Gastrocnemius medialis (tissue), 4 donors: ENCODE measurements around the gene COL25A1. TPM values are rescaled to one million over a fixed set of nuclear protein-coding genes. Genes with fewer than 3 reads are reported as not detected.

ENCODE experiments used
- ATAC-seq, 2 donors: fragments of 150-250 bp; one replicate each; pipeline ENCODE4 v1.9.1; 2016
- DNase-seq, 2 donors: peaks; one replicate each; pipeline ENCODE4 v3.0.0-alpha.2; 2019
- H3K27ac ChIP-seq, 4 donors: fragments of 200-600 bp; sonication (generic); 1 replicate in 1 of 4; 2 replicates in 3 of 4; pipeline ENCODE4 v1.5.1; 2016 to 2018; ENCODE audit warnings: mild to moderate bottlenecking in 2 of 4, moderate library complexity in 1 of 4
- H3K27me3 ChIP-seq, 3 donors: fragments of 200-600 bp; sonication (generic) in 2 of 3; 1 replicate in 1 of 3; 2 replicates in 2 of 3; pipeline versions ENCODE4 v1.5.1 to v1.6.0; 2016 to 2019; ENCODE audit warnings: mild to moderate bottlenecking in 1 of 3, moderate library complexity in 1 of 3
- H3K36me3 ChIP-seq, 2 donors: fragments of 200-600 bp; sonication (generic) in 1 of 2; one replicate each; pipeline ENCODE4 v1.5.1; 2017 to 2018
- H3K4me1 ChIP-seq, 2 donors: fragments of 200-600 bp; sonication (generic) in 1 of 2; one replicate each; pipeline ENCODE4 v1.5.1; 2016 to 2017; ENCODE audit warnings: mild to moderate bottlenecking in 2 of 2
- H3K4me3 ChIP-seq, 4 donors: fragments of 200-600 bp; sonication (generic) in 3 of 4; 1 replicate in 1 of 4; 2 replicates in 3 of 4; pipeline ENCODE4 v1.5.1; 2016 to 2019; ENCODE audit warnings: mild to moderate bottlenecking in 2 of 4
- H3K9me3 ChIP-seq, 3 donors: fragments of 200-600 bp; sonication (generic) in 2 of 3; 1 replicate in 1 of 3; 2 replicates in 2 of 3; pipeline ENCODE4 v1.5.1; 2016 to 2019
- POLR2A ChIP-seq, 2 donors: fragments of 450-650 bp; IDR thresholded peaks; one replicate each; pipeline ENCODE4 v1.6.1; 2017; ENCODE audit warnings: antibody characterized with exemption in 2 of 2, mild to moderate bottlenecking in 2 of 2, moderate library complexity in 2 of 2
- in situ Hi-C, 4 donors: fragments of 200-750 bp; cut with MboI; loops; one replicate each; pipeline versions ENCODE4 v1.15.0 to v1.8.0; 2017; ENCODE audit warnings: low sequenced_read_pairs in 4 of 4
- intact Hi-C: fragments of 100-400 bp; cut with DNase I; formaldehyde crosslinking; loops from one replicate; pipeline ENCODE4 v1.15.1; 2023; ENCODE audit warnings: low total_unique reads
- total RNA-seq, 4 donors: library from RNA; depleted of rRNA; stranded (reverse); fragments of >200 nt; gene quantifications; one replicate each; pipeline versions ENCODE4 v1.1.0 to v1.2.3, GENCODE V29; 2016
- TF ChIP-seq, protein P1 (sequence below), 5 experiments: fragments of 450-650 bp in 3 of 5; fragments of 200-600 bp in 2 of 5; sonication (generic) in 2 of 5; IDR thresholded peaks in 4 of 5; conservative IDR thresholded peaks in 1 of 5; 1 replicate in 4 of 5; 2 replicates in 1 of 5; pipeline ENCODE4 v1.5.1; 2016 to 2019; ENCODE audit warnings: antibody characterized with exemption in 5 of 5, mild to moderate bottlenecking in 3 of 5, moderate library complexity in 3 of 5

Gene COL25A1
- total RNA-seq, 4 donors from 2014 or later, result 0.27 to 2.0 (median 0.85) TPM; not detected in 1

DNA sequence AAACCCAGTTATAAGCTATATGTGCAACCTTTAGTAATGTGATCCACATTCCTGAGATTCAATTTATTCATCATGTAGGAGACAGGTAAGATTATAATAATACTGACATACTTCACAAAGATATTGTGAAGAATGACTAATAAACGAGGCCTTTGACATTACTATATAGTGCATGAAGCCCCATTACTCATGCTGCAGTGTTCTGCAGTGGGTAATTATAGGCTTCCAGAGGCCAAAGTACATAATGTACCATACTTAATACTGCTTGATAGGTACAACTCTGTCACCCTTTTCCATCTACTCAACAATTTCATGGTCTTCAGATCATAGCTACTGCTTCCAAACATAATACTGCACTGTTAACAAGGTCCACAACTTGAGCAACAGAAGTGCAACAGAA lies 68.9 kb downstream of the COL25A1 start:
- in situ Hi-C loops, result no loop called here
- no peaks in the 10 kb centered on the region for H3K27me3 ChIP-seq
- ATAC-seq (peak; percentile 58 to 63), DNase-seq (no peak)
- no peak overlapping the region for H3K4me3 ChIP-seq
- H3K27ac ChIP-seq, result peak overlapping the region; percentile 15 to 59 (median 32)
- intact Hi-C loops, result no loop called here
- H3K9me3 ChIP-seq, result no peaks in the 10 kb centered on the region
- H3K4me1 ChIP-seq, result peaks cover 17 to 34% of the 10 kb centered on the region in 2 donors
- no peaks in the 10 kb centered on the region for H3K36me3 ChIP-seq
- TF ChIP-seq, protein P1, sequence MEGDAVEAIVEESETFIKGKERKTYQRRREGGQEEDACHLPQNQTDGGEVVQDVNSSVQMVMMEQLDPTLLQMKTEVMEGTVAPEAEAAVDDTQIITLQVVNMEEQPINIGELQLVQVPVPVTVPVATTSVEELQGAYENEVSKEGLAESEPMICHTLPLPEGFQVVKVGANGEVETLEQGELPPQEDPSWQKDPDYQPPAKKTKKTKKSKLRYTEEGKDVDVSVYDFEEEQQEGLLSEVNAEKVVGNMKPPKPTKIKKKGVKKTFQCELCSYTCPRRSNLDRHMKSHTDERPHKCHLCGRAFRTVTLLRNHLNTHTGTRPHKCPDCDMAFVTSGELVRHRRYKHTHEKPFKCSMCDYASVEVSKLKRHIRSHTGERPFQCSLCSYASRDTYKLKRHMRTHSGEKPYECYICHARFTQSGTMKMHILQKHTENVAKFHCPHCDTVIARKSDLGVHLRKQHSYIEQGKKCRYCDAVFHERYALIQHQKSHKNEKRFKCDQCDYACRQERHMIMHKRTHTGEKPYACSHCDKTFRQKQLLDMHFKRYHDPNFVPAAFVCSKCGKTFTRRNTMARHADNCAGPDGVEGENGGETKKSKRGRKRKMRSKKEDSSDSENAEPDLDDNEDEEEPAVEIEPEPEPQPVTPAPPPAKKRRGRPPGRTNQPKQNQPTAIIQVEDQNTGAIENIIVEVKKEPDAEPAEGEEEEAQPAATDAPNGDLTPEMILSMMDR (IDR thresholded peaks at IDR 0.05 in 4 of 5, conservative IDR thresholded peaks at IDR 0.05 in 1 of 5), result no peak
- TF ChIP-seq POLR2A (IDR thresholded peaks at IDR 0.05), result no peak

GRCh38 chr4:109232681-109233080 lies 69.8 kb downstream of the COL25A1 start:
- no peak overlapping the region for H3K4me3 ChIP-seq
- no peak for DNase-seq
- H3K4me1 ChIP-seq, result peaks cover 17 to 34% of the 10 kb centered on the region in 2 donors
- in situ Hi-C loops, result no loop called here
- intact Hi-C loops, result no loop called here
- no peak for ATAC-seq
- H3K36me3 ChIP-seq, result no peaks in the 10 kb centered on the region
- H3K27ac ChIP-seq, result peak overlapping the region in 2 of 4 donors; percentile 41 to 59
- H3K27me3 ChIP-seq, result no peaks in the 10 kb centered on the region
- H3K9me3 ChIP-seq, result no peaks in the 10 kb centered on the region
- TF ChIP-seq, protein P1 (IDR thresholded peaks at IDR 0.05 in 4 of 5, conservative IDR thresholded peaks at IDR 0.05 in 1 of 5), result no peak
- TF ChIP-seq POLR2A (IDR thresholded peaks at IDR 0.05), result no peak

DNA sequence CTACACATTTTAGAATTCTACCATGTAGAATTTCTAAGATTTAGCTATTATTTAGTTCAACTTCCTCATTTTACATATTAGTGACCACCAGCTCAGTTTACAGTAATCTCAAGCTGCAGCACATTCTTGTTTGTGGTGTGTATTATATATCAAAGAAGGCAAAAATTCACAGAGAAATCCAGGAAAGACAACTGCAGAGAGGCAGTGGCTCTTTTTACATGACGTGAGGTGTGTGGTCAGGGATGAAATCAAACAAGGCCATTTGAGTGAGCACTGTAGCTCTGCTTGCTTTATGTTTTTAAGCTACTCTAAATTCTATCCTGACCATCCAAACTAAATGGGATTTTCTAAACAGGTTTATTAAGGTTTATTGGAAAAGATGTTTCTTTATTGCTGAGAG lies 71.1 kb downstream of the COL25A1 start:
- in situ Hi-C loops (no loop called here), intact Hi-C loops (no loop called here)
- H3K4me3 ChIP-seq, result no peak overlapping the region
- H3K27me3 ChIP-seq, result no peaks in the 10 kb centered on the region
- ATAC-seq, result no peak
- no peaks in the 10 kb centered on the region for H3K36me3 ChIP-seq
- peaks cover 11 to 31% of the 10 kb centered on the region in 2 donors for H3K4me1 ChIP-seq
- H3K9me3 ChIP-seq, result no peaks in the 10 kb centered on the region
- no peak for DNase-seq
- no peak overlapping the region for H3K27ac ChIP-seq
- TF ChIP-seq, protein P1 (IDR thresholded peaks at IDR 0.05 in 4 of 5, conservative IDR thresholded peaks at IDR 0.05 in 1 of 5), result no peak
- TF ChIP-seq POLR2A (IDR thresholded peaks at IDR 0.05), result no peak

- Histone ChIP-seq H3K4me3 (no peak overlapping the region), H3K27me3 (no peaks in the 10 kb centered on the region), H3K9me3 (no peaks in the 10 kb centered on the region), H3K27ac (no peak overlapping the region), H3K4me1 (peaks cover 9 to 15% of the 10 kb centered on the region in 2 donors), H3K36me3 (no peaks in the 10 kb centered on the region)
- TF ChIP-seq, protein P1 (IDR thresholded peaks at IDR 0.05 in 4 of 5, conservative IDR thresholded peaks at IDR 0.05 in 1 of 5), result no peak
- TF ChIP-seq POLR2A (IDR thresholded peaks at IDR 0.05), result no peak
- intact Hi-C loops, result no loop called here
- no peak for DNase-seq
- in situ Hi-C loops, result no loop called here
- ATAC-seq, result no peak
Measured at GRCh38 chr4:109229028-109229427, 73.4 kb downstream of the COL25A1 start.

GRCh38 chr4:109218288-109218687 lies 84.2 kb downstream of the COL25A1 start:
- H3K36me3 ChIP-seq, result no peaks in the 10 kb centered on the region
- ATAC-seq (no peak), DNase-seq (no peak)
- no peak overlapping the region for H3K4me3 ChIP-seq
- intact Hi-C loops, result no loop called here
- H3K4me1 ChIP-seq, result peaks cover 0 to 9% of the 10 kb centered on the region in 2 donors
- H3K9me3 ChIP-seq, result no peaks in the 10 kb centered on the region
- no peaks in the 10 kb centered on the region for H3K27me3 ChIP-seq
- TF ChIP-seq POLR2A (IDR thresholded peaks at IDR 0.05), result no peak
- TF ChIP-seq, protein P1 (IDR thresholded peaks at IDR 0.05 in 4 of 5, conservative IDR thresholded peaks at IDR 0.05 in 1 of 5), result no peak
- in situ Hi-C loops, result no loop called here
- no peak overlapping the region for H3K27ac ChIP-seq
